ENCODE data around the gene COL13A1. TPM values are rescaled to one million over a fixed set of nuclear protein-coding genes. Genes with fewer than 3 reads are reported as not detected.

COL13A1 gene
- total RNA-seq, 3 donors from 2014 or later, result 0.66 to 0.80 (median 0.73) TPM

DNA sequence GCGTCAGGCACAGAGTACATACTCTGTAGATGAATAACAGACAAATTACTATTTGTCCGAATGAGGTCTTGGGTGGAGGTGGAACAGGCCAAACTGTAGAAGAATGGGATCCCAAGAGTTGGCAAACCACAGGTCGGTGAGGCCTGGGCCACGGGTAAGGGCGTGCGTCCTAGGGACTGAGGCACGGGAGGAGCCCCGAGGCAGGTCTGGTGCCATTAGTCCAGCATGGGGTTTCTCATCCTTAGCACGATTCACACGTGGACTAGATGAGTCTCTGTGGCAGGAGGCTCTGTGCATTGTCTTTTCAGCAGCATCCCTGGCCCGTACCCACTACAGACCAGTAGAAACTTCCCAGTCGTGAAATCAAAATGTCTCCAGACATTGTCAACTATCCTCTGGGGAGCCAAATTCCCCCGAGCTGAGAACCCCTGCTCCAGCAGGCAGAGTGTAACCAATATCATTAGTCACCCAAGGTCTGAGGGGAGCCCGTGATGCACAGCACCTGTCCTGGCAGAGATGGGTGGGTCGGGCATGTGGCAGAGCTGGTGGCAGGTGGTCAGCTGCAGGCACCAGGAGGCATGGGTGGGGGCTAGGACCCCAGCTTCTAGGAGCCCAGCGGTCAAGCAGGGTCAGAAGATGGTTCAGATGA is 61.3 kb downstream of the COL13A1 start:
- no peaks in the 10 kb centered on the region for H3K4me1 ChIP-seq
- no peaks in the 10 kb centered on the region for H3K27me3 ChIP-seq
- no peaks in the 10 kb centered on the region for H3K9me3 ChIP-seq
- TF ChIP-seq CTCF (IDR thresholded peaks at IDR 0.05), result no peak
- H3K36me3 ChIP-seq, result no peaks in the 10 kb centered on the region
- H3K4me3 ChIP-seq, result no peak overlapping the region
- no peak for DNase-seq (ENCODE audit: low spot score in 2 of 2)
- no peak overlapping the region for H3K27ac ChIP-seq
- intact Hi-C loops (cut with DNase I; ENCODE audit: low total_unique reads), result loop anchor here (2.0 kb wide), 1 partner anchor 180 kb away; no protein-coding TSS in a partner anchor

DNA sequence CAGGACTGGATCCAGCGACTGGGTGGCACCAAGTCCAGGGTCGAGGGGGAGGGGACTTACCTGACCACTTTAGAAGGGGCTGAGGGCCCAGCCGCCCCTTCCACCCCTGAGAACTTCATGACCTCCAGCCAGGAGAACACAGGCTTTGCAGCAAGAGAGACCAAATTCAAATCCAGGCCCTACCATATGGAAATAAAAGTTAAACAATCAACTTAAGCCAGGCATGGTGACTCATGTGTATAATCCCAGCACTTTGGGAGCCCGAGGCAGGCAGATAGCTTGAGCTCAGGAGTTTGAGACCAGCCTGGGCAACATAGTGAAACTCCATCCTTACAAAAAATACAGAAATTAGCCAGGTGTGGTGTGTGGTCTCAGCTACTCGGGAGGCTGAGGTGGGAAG is 61.9 kb downstream of the COL13A1 start:
- Histone ChIP-seq H3K9me3 (no peaks in the 10 kb centered on the region), H3K4me1 (no peaks in the 10 kb centered on the region), H3K27ac (no peak overlapping the region), H3K27me3 (no peaks in the 10 kb centered on the region), H3K4me3 (no peak overlapping the region), H3K36me3 (no peaks in the 10 kb centered on the region)
- TF ChIP-seq CTCF (IDR thresholded peaks at IDR 0.05) (no peak), POLR2A (IDR thresholded peaks at IDR 0.05) (no peak), POLR2AphosphoS5 (IDR thresholded peaks at IDR 0.05) (no peak)
- intact Hi-C loops (cut with DNase I; ENCODE audit: low total_unique reads), result loop anchor here (2.0 kb wide), 1 partner anchor 181 kb away; no protein-coding TSS in a partner anchor
- DNase-seq (ENCODE audit: low spot score in 2 of 2), result no peak

GRCh38 chr10:69864321-69864720 is 62.6 kb downstream of the COL13A1 start:
- no peak for DNase-seq (ENCODE audit: low spot score in 2 of 2)
- H3K27me3 ChIP-seq, result no peaks in the 10 kb centered on the region
- no peaks in the 10 kb centered on the region for H3K36me3 ChIP-seq
- H3K4me3 ChIP-seq, result no peak overlapping the region
- intact Hi-C loops (cut with DNase I; ENCODE audit: low total_unique reads), result no loop called here
- peaks cover 0 to 7% of the 10 kb centered on the region in 2 donors for H3K4me1 ChIP-seq
- no peaks in the 10 kb centered on the region for H3K9me3 ChIP-seq
- no peak for TF ChIP-seq CTCF (IDR thresholded peaks at IDR 0.05)
- no peak for TF ChIP-seq POLR2AphosphoS5 (IDR thresholded peaks at IDR 0.05)
- H3K27ac ChIP-seq, result no peak overlapping the region

DNA sequence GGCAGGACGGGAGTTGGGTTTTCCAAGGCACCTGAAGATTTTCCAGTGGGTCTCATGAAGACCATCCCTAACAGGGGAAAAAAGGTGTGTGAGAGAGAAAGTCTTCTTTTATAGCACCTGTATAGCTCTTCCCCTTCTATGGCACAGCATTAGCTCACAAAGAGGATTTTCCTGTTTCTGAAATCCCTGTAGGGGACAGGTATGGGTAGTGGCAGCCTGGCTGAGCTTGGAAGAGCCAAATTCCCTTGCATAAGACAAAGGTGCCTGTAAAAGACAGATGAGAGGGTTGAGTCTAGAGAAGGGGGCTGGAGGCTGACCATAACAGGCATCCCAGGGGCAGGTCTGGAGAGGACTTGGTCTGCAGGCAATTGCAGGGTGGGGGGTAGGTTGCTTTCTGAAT is 63.7 kb downstream of the COL13A1 start:
- H3K4me1 ChIP-seq, result peaks cover 0 to 7% of the 10 kb centered on the region in 2 donors
- peak overlapping the region; percentile 12 to 52 for H3K27ac ChIP-seq
- intact Hi-C loops (cut with DNase I; ENCODE audit: low total_unique reads), result no loop called here

More for the DNA sequence above, 63.7 kb downstream of the COL13A1 start:
- Histone ChIP-seq H3K27me3 (no peaks in the 10 kb centered on the region), H3K36me3 (no peaks in the 10 kb centered on the region), H3K4me3 (no peak overlapping the region), H3K9me3 (no peaks in the 10 kb centered on the region)
- TF ChIP-seq POLR2A (IDR thresholded peaks at IDR 0.05) (no peak), POLR2AphosphoS5 (IDR thresholded peaks at IDR 0.05) (no peak), CTCF (IDR thresholded peaks at IDR 0.05) (no peak)
- DNase-seq (ENCODE audit: low spot score in 2 of 2), result no peak

Data from breast epithelium (tissue), 4 donors.